ENCODE results near the gene KDM1A.

- TF ChIP-seq MYC (IDR thresholded peaks at IDR 0.05; ENCODE audit: low read depth, low read length), result no peak
- TF ChIP-seq MYC (CRISPR knock-in tag; IDR thresholded peaks at IDR 0.05; ENCODE audit: borderline replicate concordance, low read depth), result no peak
- TF ChIP-seq CTCF (IDR thresholded peaks at IDR 0.05 in 2 of 3, conservative IDR thresholded peaks at IDR 0.05 in 1 of 3; ENCODE audit: insufficient read depth in 2 of 3, low read depth in 1 of 3, low read length in 3 of 3), result no peak
- TF ChIP-seq THAP7 (CRISPR knock-in tag; IDR thresholded peaks at IDR 0.05), result no peak
- no peak for TF ChIP-seq DDX20 (tag; IDR thresholded peaks at IDR 0.05; ENCODE audit: low read depth)
- no peak for TF ChIP-seq E2F4 (CRISPR knock-in tag; IDR thresholded peaks at IDR 0.05; ENCODE audit: low read depth)
- TF ChIP-seq ZNF561 (CRISPR knock-in tag; conservative IDR thresholded peaks at IDR 0.05), result no peak
- TF ChIP-seq MAX (CRISPR knock-in tag; IDR thresholded peaks at IDR 0.05), result no peak
- TF ChIP-seq KAT7 (CRISPR knock-in tag; IDR thresholded peaks at IDR 0.05; ENCODE audit: borderline replicate concordance), result no peak
- no peak for TF ChIP-seq ZNF785 (CRISPR knock-in tag; IDR thresholded peaks at IDR 0.05)
- TF ChIP-seq EZH2 (IDR thresholded peaks at IDR 0.05; ENCODE audit: borderline replicate concordance, low read depth, low read length), result no peak
Observed at GRCh38 chr1:22995774-22996173, 23.5 kb upstream of the KDM1A start.

All from K562 (cell line).